Activated T-cell treated with anti-CD3 and anti-CD28 coated beads, Interleukin-2, amount 50 U/mL, for 72 hours (primary cell): Measurements from ENCODE around the gene MAGEC3. TPM values are rescaled to one million over a fixed set of nuclear protein-coding genes. Genes with fewer than 3 reads are reported as not detected.
"Not testable (repeated sequence)": the region's sequence is repeated elsewhere in the genome, so short reads cannot be mapped to it uniquely, and the experiment has no call there.

Experiments
- ATAC-seq, 2 donors: fragments of 150-1000 bp; cut with Tn5 transposase; replicated peaks in 1 of 2; 2 replicates each; pipeline ENCODE4 v1.10.0; 2021; ENCODE audit warnings: moderate library complexity in 2 of 2, mild to moderate bottlenecking in 1 of 2
- DNase-seq, 2 donors: peaks; one replicate each; pipeline ENCODE4 v3.0.0; 2021 to 2022; ENCODE audit warnings: mixed read lengths in 1 of 2
- H3K27ac Mint-ChIP-seq: one replicate; pipeline ENCODE4 v1.8.0; 2022; ENCODE audit warnings: mild to moderate bottlenecking, moderate library complexity, mixed read lengths
- H3K27me3 Mint-ChIP-seq: one replicate; pipeline ENCODE4 v1.8.0; 2022; ENCODE audit warnings: low read depth, mixed read lengths
- H3K36me3 Mint-ChIP-seq, 2 donors: one replicate each; pipeline ENCODE4 v1.8.0; 2022; ENCODE audit warnings: mixed read lengths in 2 of 2, mild to moderate bottlenecking in 1 of 2; ENCODE audit not compliant: insufficient read depth in 2 of 2
- H3K4me1 Mint-ChIP-seq: one replicate; pipeline ENCODE4 v1.8.0; 2022; ENCODE audit warnings: low read depth, mixed read lengths
- H3K4me3 Mint-ChIP-seq, 2 donors: one replicate each; pipeline ENCODE4 v1.8.0; 2022; ENCODE audit warnings: mild to moderate bottlenecking in 2 of 2, mixed read lengths in 2 of 2, moderate library complexity in 2 of 2
- H3K9me3 Mint-ChIP-seq, 2 donors: one replicate each; pipeline ENCODE4 v1.8.0; 2022; ENCODE audit warnings: mixed read lengths in 2 of 2
- total RNA-seq, 2 donors: library from RNA; stranded (reverse); gene quantifications; one replicate each; pipeline ENCODE4 v1.2.3, GENCODE V29; 2022

MAGEC3 gene
- not detected for total RNA-seq

- H3K4me1 Mint-ChIP-seq, result no peaks in the 10 kb centered on the region
- H3K27me3 Mint-ChIP-seq, result no peaks in the 10 kb centered on the region
- peaks cover 4 to 6% of the 10 kb centered on the region in 2 donors for H3K9me3 Mint-ChIP-seq
- no peak within 1 kb of the TSS for H3K4me3 Mint-ChIP-seq
- H3K27ac Mint-ChIP-seq, result no peak within 1 kb of the TSS
- H3K36me3 Mint-ChIP-seq, result no peaks in the 10 kb centered on the region
- ATAC-seq, result no peak
- no peak for DNase-seq
Measured at GRCh38 chrX:141838016-141838415, at the start of gene MAGEC3. TSS of gene MAGEC3 (plus strand) at chrX:141838316. CDS start at chrX:141838316, 0 bp downstream.

GRCh38 chrX:141791856-141792255, 46.3 kb upstream of the MAGEC3 start:
- H3K4me3 Mint-ChIP-seq, result no peak overlapping the region
- no peaks in the 10 kb centered on the region for H3K27me3 Mint-ChIP-seq
- ATAC-seq (no peak), DNase-seq (no peak)
- H3K4me1 Mint-ChIP-seq, result no peaks in the 10 kb centered on the region
- peaks cover 0 to 2% of the 10 kb centered on the region in 2 donors for H3K9me3 Mint-ChIP-seq
- no peaks in the 10 kb centered on the region for H3K36me3 Mint-ChIP-seq
- H3K27ac Mint-ChIP-seq, result no peak overlapping the region

GRCh38 chrX:141811438-141811837, 26.7 kb upstream of the MAGEC3 start:
- H3K4me3 Mint-ChIP-seq, result no peak overlapping the region
- H3K27ac Mint-ChIP-seq, result no peak overlapping the region
- no peak for ATAC-seq

GRCh38 chrX:141814213-141814857, 23.8 kb upstream of the MAGEC3 start:
- Mint-ChIP-seq H3K4me1 (no peaks in the 10 kb centered on the region), H3K4me3 (no peak overlapping the region), H3K27ac (no peak overlapping the region), H3K36me3 (no peaks in the 10 kb centered on the region), H3K27me3 (peaks cover 7% of the 10 kb centered on the region), H3K9me3 (peaks cover 0 to 3% of the 10 kb centered on the region in 2 donors)
- no peak for ATAC-seq
- no peak for DNase-seq

More at GRCh38 chrX:141811438-141811837, 26.7 kb upstream of the MAGEC3 start:
- DNase-seq, result no peak
- H3K36me3 Mint-ChIP-seq, result no peaks in the 10 kb centered on the region
- peaks cover 0 to 3% of the 10 kb centered on the region in 2 donors for H3K9me3 Mint-ChIP-seq
- peaks cover 7% of the 10 kb centered on the region for H3K27me3 Mint-ChIP-seq
- H3K4me1 Mint-ChIP-seq, result no peaks in the 10 kb centered on the region

GRCh38 chrX:141815904-141816303, 22.2 kb upstream of the MAGEC3 start:
- no peak for ATAC-seq
- Mint-ChIP-seq H3K4me1 (no peaks in the 10 kb centered on the region), H3K27me3 (peaks cover 7% of the 10 kb centered on the region), H3K27ac (no peak overlapping the region), H3K9me3 (peaks cover 0 to 3% of the 10 kb centered on the region in 2 donors), H3K36me3 (no peaks in the 10 kb centered on the region), H3K4me3 (no peak overlapping the region)
- DNase-seq, result no peak

GRCh38 chrX:141832247-141832646, 5.9 kb upstream of the MAGEC3 start:
- no peak for DNase-seq
- Mint-ChIP-seq H3K27me3 (no peaks in the 10 kb centered on the region), H3K9me3 (no peaks in the 10 kb centered on the region), H3K36me3 (no peaks in the 10 kb centered on the region), H3K27ac (no peak overlapping the region), H3K4me3 (no peak overlapping the region), H3K4me1 (no peaks in the 10 kb centered on the region)
- no peak for ATAC-seq

- no peak for DNase-seq
- H3K27me3 Mint-ChIP-seq, result no peaks in the 10 kb centered on the region
- H3K4me1 Mint-ChIP-seq, result no peaks in the 10 kb centered on the region
- no peak overlapping the region for H3K27ac Mint-ChIP-seq
- no peaks in the 10 kb centered on the region for H3K36me3 Mint-ChIP-seq
- no peak for ATAC-seq
- no peak overlapping the region for H3K4me3 Mint-ChIP-seq
- H3K9me3 Mint-ChIP-seq, result peaks cover 4 to 6% of the 10 kb centered on the region in 2 donors
Measured at GRCh38 chrX:141839856-141840255, 1.7 kb downstream of the MAGEC3 start.

- Mint-ChIP-seq H3K36me3 (no peaks in the 10 kb centered on the region), H3K4me1 (no peaks in the 10 kb centered on the region), H3K9me3 (peaks cover 5% of the 10 kb centered on the region in 2 donors), H3K4me3 (no peak overlapping the region), H3K27ac (no peak overlapping the region), H3K27me3 (peaks cover 21% of the 10 kb centered on the region)
- no peak for ATAC-seq
- no peak for DNase-seq
Measured at GRCh38 chrX:141857479-141857878, 19.4 kb downstream of the MAGEC3 start.

GRCh38 chrX:141879616-141880015, 41.5 kb downstream of the MAGEC3 start:
- Mint-ChIP-seq H3K27me3 (no peaks in the 10 kb centered on the region), H3K4me1 (no peaks in the 10 kb centered on the region), H3K36me3 (no peaks in the 10 kb centered on the region), H3K9me3 (no peaks in the 10 kb centered on the region), H3K27ac (no peak overlapping the region), H3K4me3 (no peak overlapping the region)
- no peak for ATAC-seq
- DNase-seq, result no peak

- H3K36me3 Mint-ChIP-seq, DNase-seq, H3K4me3 Mint-ChIP-seq, H3K27me3 Mint-ChIP-seq, H3K9me3 Mint-ChIP-seq, H3K4me1 Mint-ChIP-seq, ATAC-seq, H3K27ac Mint-ChIP-seq: not testable (repeated sequence)
Measured at GRCh38 chrX:141888811-141889210, 50.7 kb downstream of the MAGEC3 start.

- no peaks in the 10 kb centered on the region for H3K36me3 Mint-ChIP-seq
- H3K4me1 Mint-ChIP-seq, result no peaks in the 10 kb centered on the region
- H3K4me3 Mint-ChIP-seq, result no peak overlapping the region
- peaks cover 14% of the 10 kb centered on the region for H3K27me3 Mint-ChIP-seq
- no peak overlapping the region for H3K27ac Mint-ChIP-seq
- H3K9me3 Mint-ChIP-seq, result no peaks in the 10 kb centered on the region
- ATAC-seq (no peak), DNase-seq (no peak)
Measured at GRCh38 chrX:141894733-141895132, 56.6 kb downstream of the MAGEC3 start.

- no peak overlapping the region for H3K4me3 Mint-ChIP-seq
- H3K27ac Mint-ChIP-seq, result no peak overlapping the region
- no peaks in the 10 kb centered on the region for H3K36me3 Mint-ChIP-seq
- H3K27me3 Mint-ChIP-seq, result peaks cover 7% of the 10 kb centered on the region
- no peak for ATAC-seq
- no peaks in the 10 kb centered on the region for H3K4me1 Mint-ChIP-seq
- DNase-seq, result no peak
- no peaks in the 10 kb centered on the region for H3K9me3 Mint-ChIP-seq
Measured at GRCh38 chrX:141897690-141898089, 59.6 kb downstream of the MAGEC3 start.

GRCh38 chrX:141902366-141902765, 64.2 kb downstream of the MAGEC3 start:
- peaks cover 0 to 1% of the 10 kb centered on the region in 2 donors for H3K9me3 Mint-ChIP-seq
- H3K4me1 Mint-ChIP-seq, result no peaks in the 10 kb centered on the region
- no peak overlapping the region for H3K27ac Mint-ChIP-seq

More at GRCh38 chrX:141902366-141902765, 64.2 kb downstream of the MAGEC3 start:
- no peak overlapping the region for H3K4me3 Mint-ChIP-seq
- peaks cover 12% of the 10 kb centered on the region for H3K27me3 Mint-ChIP-seq
- DNase-seq (no peak), ATAC-seq (no peak)
- H3K36me3 Mint-ChIP-seq, result no peaks in the 10 kb centered on the region
